Stimulated activated CD8-positive, alpha-beta memory T cell treated with anti-CD3 and anti-CD28 coated beads, Interleukin-12 subunit alpha, Interleukin-12 subunit beta, amount 100 ng/mL, for 24 hours (primary cell): ENCODE measurements around the gene CENPP.
A peak's percentile ranks its signal among the peaks of the same experiment; 100 is the strongest.

Source experiments
- DNase-seq: peaks from one replicate; pipeline ENCODE4 v3.0.0-alpha.2; 2020; ENCODE audit errors: extremely low read depth

The CENPP gene

DNA sequence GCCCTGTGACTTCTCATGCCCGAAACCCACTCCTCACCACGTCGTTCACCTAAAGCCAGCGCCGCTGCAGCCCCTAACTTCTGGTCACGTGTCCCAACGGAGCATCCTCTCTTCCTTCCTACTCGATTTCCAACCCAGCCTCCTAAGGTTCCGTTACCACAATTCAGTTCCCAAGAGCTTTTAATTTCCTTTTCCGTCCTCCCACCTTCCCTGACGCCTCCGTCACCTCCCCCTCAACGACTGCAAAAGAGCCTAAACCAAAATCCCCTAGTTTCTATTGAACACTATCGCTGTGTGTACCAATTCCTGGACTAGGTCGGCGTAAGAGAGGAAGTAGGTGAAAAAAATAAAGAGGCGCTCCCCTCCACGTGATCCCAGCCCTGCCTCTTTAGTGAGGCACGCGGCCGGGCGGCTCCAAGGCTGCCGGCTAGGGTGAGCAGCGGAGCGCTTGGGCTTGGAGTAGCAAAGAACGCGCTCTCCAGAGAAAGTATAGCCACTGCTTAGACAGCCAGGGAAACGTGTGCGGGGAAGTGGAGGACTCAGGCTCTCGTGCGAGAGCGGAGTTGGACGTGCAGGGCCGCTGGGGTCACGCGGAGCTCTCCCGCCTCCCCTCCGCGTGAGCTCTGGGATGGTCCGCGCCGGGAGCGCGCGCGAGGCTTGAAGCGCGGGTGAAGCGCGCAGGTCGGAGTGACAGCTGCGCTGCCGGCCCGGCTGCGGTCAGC lies at the start of gene CENPP, which contains the start of gene NOL8:
TSS of gene CENPP (plus strand) at position 685 of the 722 bp plus-strand sequence.
TSS of gene NOL8 (minus strand) at position 82 of the 722 bp plus-strand sequence. CDS start 1,189 bp downstream, outside the sequence.
- DNase-seq: peak; percentile 62

DNA sequence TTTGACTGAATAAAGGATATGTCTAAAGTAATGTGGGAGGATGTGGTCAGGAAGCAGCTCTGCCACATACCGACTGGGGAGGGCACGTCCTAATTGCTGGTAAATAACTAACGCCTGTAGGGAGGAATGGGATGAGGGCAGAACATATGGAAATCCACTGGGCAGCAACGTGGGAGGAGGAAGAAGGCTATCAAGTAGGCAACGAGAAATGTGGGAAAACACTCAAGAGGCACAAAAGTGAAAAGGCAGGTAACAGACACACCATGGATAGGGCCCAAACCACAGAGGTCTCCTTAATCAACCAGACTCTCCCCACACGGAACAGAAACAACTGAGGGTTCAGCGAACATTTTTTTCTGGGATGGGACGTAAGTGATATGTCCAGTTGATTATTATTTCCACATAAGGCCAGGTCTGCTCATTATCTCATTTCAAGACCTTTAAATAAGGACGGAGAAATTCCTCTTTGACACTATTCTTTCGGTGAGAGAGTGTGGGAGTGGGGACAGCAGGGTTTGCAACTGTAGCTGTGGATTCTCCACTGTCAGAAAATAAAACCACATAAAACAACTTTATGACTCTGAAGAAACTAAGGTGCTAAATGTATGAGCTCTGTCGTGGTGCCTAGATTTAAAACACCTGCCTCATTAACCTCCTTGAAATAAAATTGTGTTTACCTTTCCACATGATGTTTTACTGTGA lies 49.3 kb upstream of the CENPP start:
- no peak for DNase-seq

DNA sequence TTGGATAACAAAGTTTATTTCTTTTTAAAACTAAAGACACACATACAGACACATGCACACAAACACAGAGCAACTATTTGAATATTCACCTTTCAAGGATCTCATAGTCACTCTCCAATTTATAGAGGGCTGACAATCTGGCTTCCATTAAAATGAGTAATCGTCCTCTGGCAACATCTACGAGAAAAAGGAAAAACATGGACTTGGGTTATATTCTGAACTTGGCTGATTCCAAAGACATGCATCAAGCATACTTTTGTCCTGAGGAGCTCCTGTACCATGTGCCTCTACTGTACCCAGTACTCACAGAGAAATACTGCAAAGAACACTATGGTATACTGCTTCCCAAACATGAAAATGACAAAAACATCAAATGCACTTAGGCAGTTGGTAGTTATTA lies 47.6 kb upstream of the CENPP start:
- no peak for DNase-seq

DNA sequence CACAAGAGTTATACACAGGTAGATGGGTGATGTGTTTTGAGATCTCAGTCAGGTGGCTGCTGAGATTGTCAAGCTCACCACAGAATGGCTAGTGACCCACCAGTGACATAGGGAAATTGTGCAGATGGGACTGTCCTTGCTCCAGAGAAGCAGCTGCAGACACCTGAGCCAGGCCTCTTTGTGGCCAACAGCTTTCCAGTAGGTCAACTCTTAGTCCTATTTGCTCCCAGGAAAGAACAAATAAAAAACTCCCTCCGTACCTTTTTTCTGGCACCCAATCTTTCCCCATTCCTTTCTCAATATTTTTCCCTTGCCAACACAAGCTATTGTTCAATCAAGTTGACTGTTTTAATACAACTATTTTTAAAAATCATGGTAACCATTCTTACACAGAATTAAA lies 46.5 kb upstream of the CENPP start:
- no peak for DNase-seq

DNA sequence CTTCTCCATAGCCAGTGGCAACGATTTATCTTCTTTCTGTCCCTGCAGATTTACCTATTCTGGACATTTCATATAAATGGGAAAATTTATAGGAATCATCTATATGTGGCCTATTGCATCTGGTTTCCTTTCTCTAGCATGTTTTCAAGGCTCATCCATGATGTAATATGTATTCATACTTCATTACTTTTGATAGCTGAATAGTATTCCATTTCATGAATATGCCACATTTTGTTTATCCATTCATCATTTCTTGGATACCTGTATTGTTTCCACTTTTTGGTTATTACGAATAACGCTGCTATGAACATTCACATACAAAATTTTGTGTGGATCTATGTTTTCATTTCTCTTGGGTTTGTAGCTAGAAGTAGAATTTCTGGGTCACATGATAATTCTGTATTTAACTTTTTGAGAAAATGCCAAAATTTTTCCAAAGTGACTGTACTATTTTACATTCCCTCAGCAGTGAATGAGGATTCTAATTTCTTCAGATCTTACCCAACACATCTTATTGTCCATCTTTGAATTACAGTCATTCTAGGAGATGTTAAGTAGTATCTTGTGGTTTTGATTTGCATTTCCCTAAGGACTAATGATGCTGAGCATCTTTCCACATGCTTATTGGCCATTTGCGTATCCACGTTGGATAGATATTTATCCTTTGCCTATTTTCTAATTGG lies 35.9 kb upstream of the CENPP start:
- no peak for DNase-seq

DNA sequence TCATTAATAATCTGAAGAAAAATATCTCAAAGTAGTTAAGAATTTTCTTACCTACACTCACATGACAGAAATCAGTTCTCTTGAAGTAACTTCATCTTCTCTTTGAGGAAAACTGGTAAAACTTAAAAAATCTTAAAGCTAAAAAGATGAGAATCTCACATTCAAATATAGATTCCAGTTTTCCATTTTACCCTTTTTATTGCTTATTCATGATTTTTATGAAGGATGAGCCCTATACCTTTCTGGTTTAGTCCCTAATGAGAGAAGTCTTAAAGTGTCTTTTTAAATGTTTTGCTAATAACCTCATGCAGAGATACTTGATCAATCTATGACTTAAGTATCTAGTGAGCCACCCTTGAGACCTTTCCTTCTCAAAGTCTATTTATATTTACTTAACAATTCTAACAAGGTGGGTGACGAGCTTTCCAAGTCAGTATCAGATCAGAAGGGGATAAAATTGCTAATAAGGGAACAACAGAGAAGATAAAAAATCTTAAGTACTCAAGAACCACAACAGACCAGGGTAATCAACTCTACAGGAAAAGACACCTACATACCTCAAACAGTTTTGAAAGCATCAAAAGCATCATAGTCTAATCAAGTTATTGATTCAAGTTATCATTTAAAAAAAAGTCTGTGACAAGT lies 34.8 kb upstream of the CENPP start:
- DNase-seq: no peak

DNA sequence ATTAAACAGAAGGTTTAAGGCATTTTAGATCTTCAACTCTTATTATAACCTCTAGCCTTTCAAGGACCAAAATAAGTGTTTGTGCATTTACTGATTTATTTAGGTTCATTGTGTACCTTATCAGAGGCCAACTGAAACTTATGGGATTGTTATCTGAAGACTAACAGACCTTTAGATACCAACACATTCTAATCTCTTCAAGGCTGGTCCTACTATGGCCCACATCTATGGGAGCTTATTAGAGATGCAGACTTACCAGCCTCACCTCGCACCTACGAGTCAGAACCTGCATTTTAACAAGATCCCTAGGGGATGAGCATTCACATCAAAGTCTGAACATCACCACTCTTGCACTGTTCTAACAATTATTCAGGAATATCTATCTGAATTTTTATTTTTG lies 34.2 kb upstream of the CENPP start:
- no peak for DNase-seq

DNA sequence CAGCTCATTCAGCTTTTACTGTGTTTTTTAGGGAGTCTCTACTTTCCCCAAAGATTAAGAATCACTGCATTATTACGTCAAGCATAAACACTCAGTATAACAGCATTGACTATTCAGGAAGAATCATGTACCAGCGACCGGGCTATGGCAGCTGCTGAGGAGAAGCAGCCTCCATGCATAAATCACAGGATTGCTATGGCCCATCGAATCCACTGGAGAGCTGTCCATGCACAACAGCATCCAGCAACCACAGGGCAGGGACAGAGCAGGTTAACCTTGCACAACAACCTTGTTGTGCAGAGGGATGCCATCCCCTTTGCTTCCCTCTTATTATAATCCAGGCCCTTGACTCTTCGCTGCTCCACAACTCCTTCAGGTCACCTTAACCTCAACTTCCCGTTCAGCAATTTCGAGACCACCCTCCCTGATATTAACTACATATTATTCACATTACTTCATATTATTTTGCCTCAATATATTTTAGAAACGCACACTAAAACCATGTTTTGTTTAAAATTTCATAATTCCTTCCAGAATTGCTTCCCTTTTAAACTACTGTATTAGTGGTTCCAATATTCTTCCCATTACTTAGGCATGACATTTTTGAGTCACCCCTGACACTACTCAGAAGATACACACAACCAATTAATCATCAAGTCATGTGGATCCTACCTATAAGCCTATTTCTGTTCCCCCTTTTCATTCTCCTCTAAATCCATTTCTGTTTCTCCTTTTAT lies 33.2 kb upstream of the CENPP start:
- DNase-seq: no peak

DNA sequence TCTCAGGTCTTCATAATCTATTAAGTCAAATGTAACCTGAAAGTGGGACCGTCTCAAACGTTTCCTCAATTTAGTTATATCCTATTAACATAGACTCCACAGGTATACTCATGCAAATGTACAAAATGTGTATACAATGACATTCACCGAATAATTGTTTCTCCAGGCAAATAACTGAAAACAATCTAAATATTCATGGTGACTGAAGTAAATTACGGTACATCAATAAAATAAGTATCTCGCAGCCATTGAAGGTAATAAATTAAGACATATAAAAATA lies 32.7 kb upstream of the CENPP start:
- DNase-seq: no peak

DNA sequence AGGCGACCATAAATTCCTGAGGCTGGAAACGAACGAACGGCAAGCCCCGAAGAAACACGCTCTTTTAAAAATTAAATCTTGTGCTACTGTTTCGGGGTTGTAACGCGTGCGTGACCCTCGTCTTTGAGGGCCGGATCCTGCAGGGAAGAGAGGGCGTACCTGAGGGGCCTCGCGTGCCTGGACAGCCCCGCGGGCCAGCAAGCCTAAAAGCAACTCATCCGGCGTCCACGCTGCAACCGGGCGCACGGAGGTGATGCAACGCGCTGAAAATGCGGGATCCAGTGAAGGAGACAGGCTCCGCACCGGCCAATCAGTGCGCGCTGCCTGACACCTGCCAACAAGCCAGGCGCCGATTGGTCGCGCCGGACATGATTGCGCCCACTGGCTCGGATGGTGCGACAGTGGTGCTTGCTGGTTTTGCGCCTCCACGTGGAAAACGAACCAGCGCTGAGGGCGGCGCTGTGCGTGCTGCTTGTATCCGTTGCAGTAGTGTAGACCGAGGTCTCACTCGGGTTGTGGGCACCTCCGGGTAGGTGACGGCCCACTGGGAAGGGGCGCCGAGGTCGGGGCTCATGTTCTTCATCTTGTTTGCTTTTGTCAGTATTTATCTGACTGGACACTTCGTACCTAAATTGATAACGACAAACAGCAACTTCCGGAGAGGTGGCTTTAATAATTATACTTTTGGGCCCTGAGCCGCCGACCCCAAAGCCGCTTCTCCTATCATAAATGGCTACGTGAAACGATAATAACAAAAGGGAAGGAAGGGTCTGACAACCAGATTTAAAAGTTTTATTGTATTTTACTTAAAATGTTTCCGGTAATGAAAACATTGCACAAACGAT lies 32.1 kb upstream of the CENPP start, which contains the start of gene IARS1:
TSS of gene IARS1 (minus strand) at position 246 of the 845 bp plus-strand sequence. CDS start 4,278 bp downstream, outside the sequence.
- DNase-seq: peak; percentile 98

DNA sequence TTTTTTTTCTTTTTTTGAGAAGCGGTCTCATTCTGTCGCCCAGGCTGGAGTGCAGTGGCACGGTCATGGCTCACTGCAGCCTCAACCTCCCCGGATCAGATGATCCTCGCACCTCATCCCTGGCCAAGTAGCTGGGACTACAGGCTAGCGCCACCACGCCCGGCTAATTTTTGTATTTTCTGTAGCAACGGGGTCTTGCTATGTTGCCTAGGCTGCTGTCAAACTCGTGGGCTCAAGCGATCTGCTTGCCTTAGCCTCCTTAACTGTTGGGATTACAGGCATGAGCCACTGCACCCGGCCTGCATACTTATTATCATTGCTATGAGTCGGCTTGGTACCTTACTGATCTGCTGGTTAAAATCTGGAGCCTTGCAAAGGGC lies 31.5 kb upstream of the CENPP start:
- DNase-seq: no peak

DNA sequence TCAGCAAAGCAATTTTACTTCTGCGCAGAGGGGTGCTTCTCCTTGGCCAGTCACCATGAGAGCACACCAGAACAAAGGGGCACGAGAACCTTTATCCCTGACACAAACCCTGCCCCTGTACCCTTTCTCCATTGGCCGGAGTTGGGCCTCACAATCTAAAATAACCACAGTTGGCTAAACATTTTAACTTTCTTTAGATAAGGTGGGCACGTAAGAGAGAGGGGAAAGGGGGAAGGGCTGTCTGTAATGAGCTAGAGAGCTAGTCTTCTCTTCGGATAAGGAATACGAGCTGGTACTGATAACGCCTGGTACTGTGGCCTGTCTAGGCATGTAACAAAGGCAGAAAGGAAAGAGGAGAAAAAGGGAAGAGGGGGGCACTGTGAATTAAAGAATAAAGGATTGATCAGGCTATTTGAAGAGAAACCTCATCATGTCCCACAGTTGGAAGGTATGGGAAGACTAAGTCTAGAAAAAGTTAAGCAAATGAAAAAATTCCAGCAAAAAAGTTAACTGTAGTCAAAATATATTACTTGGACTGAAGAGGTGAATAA lies 30.4 kb upstream of the CENPP start:
- DNase-seq: no peak

DNA sequence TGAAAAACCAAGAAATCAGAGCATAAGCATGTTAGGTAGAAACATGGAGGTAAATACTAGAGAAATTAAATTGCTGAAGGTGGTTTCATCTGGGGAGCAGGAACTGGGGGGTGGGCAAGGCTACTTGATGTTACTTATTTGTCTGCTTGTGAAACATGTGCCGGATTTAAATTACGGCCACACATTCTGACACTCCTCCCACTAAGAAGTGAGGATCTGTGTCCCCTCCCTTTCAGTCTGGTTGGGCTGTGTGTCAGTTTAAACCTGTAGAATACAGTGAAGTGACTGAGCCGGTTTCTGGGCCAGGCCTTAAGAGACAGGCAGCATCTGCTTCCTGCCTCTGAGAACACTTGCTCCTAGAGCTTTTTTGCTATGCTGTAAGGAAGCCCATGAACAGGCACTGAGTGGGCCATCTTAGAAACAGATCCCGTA lies 29.9 kb upstream of the CENPP start:
- DNase-seq: no peak

DNA sequence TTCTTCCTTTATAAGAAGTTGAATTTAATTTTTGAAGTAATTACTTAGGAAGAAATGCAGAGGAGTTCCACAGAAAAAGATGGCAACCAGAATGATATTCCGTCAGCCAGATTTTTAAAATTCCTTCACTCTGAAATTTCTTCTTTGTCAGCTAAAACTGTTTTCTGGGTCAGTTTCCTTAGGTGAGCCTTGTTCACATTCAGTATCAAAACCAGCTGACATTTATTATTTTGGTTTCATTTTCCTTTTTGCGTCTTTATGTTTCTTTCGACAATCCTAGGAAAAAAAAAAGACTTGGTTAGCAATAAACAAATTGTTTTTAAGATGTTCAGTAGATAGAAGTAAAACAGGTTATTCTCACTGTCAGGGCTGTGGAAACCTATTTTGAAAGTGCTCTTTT lies 28.1 kb upstream of the CENPP start:
- no peak for DNase-seq

DNA sequence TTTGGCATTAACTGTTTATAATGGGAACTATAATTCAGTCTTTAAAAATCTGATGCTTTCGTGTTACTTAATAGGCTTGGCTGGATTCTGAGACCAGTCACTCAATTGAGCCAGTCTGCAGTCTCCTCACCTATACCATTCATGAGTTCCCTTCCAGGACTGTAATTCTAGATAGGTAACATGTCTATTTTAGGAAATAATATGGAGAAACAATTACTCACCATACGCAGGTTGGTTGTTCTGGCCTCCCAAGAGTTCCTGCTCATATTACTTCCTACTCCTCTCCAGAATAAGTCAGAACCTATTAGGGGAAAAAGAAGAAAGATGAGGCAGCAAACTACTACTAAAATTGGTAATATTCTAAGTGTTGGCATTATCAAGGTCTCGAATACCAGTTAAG lies 27.7 kb upstream of the CENPP start:
- no peak for DNase-seq

DNA sequence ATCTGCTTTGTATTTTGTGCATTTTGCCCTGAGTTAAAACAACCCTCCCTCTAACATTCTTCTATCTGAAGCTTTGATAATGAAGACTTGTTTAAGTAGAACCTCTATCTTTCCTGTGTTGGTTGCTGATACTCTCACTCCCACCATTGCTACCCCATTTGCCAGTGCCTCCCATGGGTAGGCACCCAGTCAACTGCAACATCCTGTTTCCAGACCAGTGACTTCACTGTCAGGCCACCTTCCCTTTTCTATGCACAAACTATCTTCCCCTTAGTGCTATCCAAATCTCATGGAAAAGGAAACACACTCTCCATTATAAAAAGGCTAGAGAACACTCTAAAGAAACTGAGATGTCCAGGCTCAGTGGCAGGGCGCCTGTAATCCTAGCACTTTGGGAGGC lies 26.6 kb upstream of the CENPP start:
- no peak for DNase-seq

DNA sequence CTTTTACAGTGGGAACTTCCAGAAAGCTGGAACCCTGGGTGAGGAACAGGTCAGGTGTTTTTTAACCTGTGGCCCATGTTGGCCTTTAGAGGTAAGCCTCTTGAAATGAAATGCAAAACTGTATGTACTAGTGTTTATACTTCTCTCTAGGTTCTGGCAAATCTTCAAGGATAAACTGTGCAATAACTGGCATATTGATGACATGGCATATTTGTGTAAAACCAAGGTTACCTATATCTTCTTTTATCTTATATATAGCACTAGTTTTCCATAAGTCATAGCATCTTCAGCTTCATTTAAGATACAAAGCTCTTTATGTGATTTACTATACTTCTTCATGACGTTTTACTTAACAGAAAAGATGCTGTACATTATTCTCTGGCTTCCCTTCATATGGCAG lies 24.8 kb upstream of the CENPP start:
- no peak for DNase-seq

DNA sequence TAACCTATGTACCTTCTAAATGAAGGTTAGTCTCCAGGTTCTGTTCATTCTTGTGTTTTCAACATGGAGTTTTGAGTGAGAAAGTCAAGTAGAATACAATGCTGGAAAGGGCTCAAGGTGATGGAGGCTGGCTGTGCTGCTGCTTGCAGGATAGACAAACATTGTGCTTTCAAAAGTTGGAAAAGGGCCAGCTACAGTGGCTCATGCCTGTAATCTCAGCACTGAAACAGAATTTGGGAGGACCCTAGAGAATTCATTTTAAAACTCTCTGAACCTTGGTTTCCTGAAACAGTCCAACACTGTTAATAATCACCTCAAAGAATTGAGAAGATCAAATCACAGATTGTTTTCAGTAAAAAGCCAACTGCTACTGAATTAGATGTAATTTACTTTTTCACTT lies 16.9 kb upstream of the CENPP start:
- no peak for DNase-seq

DNA sequence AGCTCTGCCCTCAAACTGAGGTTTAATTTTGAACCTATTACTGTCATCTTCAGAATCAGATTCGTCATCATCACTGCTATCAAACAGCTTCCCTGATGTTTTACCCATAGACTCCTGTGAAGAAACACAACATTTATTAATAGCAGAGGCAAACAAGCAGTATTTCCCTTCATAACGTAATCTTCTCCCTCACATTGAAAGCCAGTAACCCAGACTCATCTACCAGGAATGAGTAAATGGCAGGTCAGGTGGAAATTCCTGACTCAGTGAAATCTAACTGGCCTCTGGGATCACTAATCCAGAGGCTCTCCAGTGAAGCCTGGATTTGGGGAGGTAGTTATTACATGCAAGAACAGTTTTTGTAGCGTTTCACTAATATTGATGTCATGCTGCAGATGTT lies 15.2 kb upstream of the CENPP start:
- no peak for DNase-seq

DNA sequence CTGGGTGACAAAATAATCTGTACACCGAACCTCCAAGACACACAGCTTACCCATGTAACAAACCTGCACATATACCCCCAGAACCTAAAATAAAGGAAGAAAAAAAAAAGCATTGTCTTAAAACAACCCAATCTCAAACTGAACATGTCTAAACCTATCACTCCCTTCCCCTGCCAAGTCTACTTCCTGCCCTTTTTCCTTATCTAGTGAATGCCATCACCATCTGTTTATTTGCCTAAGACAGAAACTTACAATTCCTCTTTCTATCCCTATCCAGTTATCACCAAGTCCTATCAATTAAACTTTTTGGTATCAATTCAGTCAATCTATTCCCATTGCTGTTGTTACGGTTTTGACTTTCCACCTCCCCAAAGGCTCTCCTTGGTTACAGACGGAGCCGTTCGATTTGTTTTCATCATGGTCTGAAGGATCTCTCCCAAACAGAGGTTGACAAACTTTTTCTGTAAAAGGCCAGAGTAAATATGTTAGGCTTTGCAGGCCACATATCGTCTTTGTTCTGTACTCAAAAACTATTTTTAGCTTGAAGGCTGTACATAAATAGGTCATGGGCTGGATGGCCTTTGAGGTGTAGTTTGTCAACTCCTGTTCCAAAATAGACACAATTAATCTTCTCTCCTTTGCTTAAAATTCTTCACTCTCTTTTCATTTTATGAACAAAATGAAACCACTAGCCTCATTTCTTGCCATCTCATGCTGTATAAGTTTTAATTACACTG lies 12.7 kb upstream of the CENPP start:
- DNase-seq: no peak
